Stimulated activated CD8-positive, alpha-beta memory T cell treated with anti-CD3 and anti-CD28 coated beads, Interleukin-15, amount 100 ng/mL, for 1 hour (primary cell): ENCODE data around the gene MTOR.
"Not testable (repeated sequence)": the region's sequence is repeated elsewhere in the genome, so short reads cannot be mapped to it uniquely, and the experiment has no call there.

Source experiments
- DNase-seq: peaks from one replicate; pipeline ENCODE4 v3.0.0-alpha.2; 2020; ENCODE audit warnings: low read depth

Gene MTOR

DNA sequence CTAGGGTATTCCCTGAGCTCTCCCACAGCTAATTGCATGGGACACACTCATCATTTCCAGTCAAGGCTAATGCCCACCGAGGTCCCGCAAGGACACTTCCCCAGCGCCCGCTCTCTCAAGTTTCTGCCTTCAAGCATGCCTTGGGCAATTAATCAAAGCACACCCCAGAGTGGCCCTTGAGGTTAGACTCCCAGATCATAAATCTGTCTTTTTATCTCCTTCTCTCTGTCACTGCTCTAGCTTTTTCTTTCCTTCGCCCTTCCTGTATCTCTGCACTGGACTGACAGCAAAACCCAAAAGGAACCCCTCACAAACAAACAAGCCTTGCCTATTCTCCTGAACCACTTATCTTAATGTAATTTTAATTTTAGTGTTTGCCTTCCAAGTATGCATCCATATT, 154.8 kb downstream of the MTOR start:
- no peak for DNase-seq

- no peak for DNase-seq
Observed at GRCh38 chr1:11105586-11105985, 156.8 kb downstream of the MTOR start.

DNA sequence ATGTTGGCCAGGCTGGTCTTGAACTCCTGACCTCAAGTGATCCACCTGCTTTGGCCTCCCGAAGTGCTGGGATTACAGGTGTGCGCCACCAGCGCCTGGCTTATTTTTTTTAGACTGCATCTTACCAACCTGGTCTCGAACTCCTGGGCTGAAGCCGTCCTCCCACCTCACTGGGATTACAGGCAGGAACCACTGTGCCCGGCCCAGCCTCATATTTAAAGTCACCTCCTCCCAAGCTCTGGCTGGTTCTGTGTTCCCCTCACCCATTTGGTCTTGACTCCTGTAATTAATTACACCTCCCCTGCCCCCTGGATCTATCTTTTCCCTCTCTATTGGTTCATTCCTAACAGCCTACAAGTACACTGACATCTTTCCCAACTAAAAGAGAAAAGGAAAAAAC, 161.0 kb downstream of the MTOR start:
- no peak for DNase-seq

- not testable (repeated sequence) for DNase-seq
Observed at GRCh38 chr1:11100806-11101205, 161.5 kb downstream of the MTOR start.

- DNase-seq: no peak
Observed at GRCh38 chr1:11100149-11100493, 162.2 kb downstream of the MTOR start.

DNA sequence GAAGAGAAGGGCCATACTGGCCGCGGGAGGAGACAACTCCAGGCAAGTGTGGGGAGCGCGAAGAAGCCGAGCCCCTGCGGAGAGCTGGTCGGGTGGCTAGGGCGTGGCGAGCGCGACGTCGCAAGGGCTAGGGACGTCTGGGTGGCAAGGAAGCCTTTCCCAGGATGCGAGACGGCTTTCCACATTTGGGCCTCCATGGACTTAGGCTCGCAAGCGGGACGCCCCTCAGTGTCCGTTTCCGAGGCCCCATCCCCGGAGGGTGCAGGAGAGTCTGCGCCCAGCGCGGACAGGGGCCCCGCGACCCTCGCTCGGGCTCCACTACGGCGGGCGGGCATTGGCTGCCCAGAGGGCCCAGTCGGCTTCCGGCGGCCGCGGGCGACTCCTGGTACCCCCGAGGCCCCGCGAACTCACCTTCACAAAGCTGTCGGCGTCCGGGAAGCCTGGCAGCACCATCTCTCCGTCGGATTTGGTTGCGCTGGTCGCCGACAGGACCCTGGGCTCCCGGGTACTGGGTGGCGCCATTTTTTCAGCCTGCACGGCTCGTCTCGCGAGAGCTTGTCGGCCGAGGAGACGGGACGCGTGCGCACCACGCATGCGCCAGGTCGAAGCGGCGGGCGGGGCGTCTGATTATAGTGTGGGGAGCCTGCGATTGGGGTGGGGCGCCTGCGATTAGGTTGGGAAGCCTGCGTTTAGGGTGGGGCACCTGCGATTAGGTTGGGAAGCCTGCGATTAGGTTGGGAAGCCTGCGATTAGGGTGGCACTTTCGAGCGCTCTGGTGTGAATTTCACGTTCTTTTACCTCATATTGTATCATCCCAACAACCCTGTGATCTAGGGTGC, 162.8 kb downstream of the MTOR start, which contains the start of gene EXOSC10:
Gene EXOSC10 (minus strand): TSS at position 560 of the 839 bp plus-strand sequence. CDS start 38 bp downstream, at position 522.
- DNase-seq: peak; percentile 89

DNA sequence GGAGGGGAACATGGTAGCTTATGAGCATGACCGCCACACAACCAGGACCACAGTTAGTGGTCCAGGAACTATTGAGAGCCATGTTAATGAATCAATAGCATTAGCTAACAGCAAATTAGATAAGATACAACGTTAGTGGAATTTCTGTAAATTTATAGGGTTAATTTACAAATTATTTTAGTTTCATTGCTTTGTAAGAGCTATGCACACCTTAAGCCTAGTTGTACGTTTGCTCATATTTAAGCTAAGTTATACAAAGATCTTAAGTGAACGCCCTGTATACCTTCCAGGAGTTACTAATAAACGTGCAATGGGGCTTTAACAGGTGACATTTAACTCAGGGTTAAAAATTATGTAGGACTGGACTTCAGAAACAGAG, 163.4 kb downstream of the MTOR start:
- no peak for DNase-seq

DNA sequence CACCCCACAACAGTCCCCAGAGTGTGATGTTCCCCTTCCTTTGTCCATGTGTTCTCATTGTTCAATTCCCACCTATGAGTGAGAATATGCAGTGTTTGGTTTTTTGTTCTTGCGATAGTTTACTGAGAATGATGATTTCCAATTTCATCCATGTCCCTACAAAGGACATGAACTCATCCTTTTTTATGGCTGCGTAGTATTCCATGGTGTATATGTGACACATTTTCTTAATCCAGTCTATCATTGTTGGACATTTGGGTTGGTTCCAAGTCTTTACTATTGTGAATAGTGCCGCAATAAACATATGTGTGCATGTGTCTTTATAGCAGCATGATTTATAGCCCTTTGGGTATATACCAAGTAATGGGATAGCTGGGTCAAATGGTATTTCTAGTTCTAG, 178.6 kb downstream of the MTOR start:
- not testable (repeated sequence) for DNase-seq

DNA sequence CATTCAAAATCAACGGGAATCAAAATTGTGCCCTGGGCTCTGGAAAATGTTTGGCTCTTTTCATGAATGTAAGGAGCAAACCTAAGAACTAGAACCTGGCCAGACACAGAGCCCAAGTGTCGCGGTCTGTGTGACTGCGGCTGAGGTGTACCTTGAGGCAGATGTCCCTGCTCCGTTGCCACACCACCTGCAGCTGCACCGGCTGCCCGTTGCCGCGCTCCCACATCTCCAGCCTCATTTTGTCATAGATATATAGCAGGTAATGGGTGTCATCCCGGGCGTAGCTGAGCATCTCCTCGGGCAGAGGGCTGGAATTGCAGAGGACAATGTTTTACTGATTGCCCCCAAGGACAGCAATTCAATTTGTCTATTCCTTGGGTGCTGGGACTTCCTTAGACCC, 181.4 kb downstream of the MTOR start:
- no peak for DNase-seq

- DNase-seq: no peak
Observed at GRCh38 chr1:11078631-11079030, 183.7 kb downstream of the MTOR start.

DNA sequence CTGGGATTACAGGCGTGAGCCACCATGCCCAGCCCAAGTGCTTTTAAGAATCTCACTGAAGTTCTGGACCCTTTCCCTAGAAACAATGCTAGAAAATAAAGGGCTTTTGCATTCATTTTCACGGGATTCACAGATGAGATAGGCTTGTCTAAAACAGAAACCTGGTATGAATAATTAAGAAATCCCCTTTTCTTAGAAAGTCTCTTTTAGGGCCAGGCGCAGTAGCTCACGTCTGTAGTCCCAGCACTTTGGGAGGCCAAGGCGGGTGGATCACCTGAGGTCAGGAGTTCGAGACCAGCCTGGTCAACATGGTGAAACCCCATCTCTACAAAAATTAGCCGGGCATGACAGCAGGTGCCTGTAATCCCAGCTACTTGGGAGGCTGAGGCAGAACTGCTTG, 189.0 kb downstream of the MTOR start:
- not testable (repeated sequence) for DNase-seq

GRCh38 chr1:11072216-11072917, 190.0 kb downstream of the MTOR start:
- no peak for DNase-seq

GRCh38 chr1:11071463-11072215, 190.7 kb downstream of the MTOR start:
- DNase-seq: no peak

DNA sequence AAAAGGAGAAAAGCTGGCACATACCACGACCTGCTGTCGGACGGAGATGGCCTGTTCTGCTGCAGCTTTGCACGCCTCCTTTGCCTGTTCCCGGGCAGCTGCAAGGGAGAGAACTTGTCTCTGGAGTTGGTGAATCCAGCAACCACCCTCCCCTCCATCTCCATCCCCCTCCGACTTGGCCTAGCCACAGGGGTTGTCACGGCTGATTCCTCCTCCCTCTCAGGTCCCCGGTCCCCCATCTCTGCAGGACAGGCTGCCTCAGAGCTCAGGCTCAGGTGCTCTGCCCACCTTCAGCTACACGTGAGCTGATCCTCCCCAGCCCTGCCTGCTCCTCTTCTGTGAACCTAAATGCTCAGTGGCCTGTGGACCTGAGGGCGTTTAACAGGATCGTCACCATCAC, 191.5 kb downstream of the MTOR start:
- no peak for DNase-seq

GRCh38 chr1:11068600-11069473, 193.5 kb downstream of the MTOR start:
- DNase-seq: no peak

- DNase-seq: no peak
Observed at GRCh38 chr1:11067716-11068599, 194.4 kb downstream of the MTOR start.

DNA sequence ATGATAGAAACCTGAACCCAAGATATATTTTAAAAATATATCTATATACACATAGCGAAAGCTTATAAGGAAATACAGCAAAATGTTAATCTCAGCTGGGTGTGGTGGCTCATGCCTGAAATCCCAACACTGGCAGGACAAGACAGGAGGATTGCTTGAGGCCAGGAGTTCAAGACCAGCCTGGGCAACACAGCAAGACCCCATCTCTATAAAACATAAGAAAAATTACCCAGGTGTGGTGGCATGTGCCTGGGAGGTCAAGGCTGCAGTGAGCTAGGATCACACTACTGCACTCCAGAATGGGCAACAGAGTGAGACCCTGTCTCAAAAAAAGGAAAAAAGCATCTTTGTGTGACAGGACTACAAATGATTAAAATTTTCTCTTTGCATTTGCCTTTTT, 196.6 kb downstream of the MTOR start:
- no peak for DNase-seq

DNA sequence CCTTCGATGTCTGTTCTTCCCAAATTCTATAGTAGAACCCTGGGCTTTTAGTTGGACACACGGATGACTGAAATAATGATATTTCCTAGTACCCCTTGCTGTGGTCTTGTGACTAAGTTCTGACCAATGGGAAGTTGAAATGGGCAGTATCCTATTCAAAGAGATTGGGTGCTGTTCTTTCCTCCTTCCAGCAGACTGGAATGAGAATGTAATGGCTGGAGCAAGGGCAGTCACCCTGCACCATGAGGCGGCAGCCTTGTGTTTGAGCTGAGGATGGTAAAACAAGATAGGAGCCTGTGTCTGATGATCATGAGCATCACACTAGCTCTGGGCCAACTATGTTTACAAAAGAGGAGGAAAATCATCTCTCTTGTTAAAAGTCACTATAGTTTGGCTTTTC, 197.4 kb downstream of the MTOR start:
- DNase-seq: no peak

- not testable (repeated sequence) for DNase-seq
Observed at GRCh38 chr1:11063937-11064537, 198.3 kb downstream of the MTOR start.

DNA sequence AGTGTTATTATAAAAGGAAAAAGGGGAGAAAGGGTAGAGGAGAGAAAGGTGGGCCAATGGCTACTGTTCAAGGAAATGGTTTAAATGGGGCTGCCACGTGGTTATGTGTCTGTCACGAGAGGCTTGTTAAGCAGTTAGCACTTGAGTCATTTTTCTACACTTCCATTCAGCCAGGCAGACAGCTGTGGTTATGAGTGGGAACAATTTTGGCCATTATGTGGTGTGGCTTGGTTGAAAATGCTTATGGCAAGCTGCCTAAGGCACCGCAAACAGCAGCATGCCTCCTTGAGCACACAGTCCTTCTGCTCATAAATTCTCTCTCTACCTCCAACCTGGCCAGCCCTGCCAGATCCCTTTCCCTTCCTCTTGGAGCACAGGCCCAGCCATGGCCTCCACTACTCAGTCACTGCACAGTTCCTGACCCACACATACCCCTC, 199.4 kb downstream of the MTOR start:
- DNase-seq: no peak
